Measurements from ENCODE around the gene AQP6. TPM values are rescaled to one million over a fixed set of nuclear protein-coding genes. Genes with fewer than 3 reads are reported as not detected.

The AQP6 gene
- total RNA-seq, 1 experiment from 2014 or later, result 0.09 TPM

DNA sequence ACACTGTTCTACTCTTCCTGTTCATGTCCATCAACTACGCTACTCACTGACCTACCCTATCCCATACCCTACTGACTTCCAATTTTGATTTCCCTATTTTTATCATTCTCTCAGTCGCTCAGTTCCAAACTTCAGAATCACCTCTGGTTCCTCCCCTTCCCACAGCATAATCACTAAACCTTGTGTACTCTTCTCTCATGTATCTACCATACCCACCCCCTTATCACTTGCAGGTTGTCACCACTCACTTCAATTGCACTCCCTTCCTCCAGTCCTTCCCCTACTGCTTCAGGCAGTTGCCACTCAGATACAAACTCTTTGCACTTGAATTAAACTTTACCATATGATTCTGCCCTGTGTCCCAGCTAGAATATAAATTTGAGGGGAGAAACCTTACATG, 46.2 kb downstream of the AQP6 start:
- Mint-ChIP-seq H3K4me1 (peaks cover 13 to 19% of the 10 kb centered on the region in 2 experiments), H3K4me3 (peak overlapping the region in 1 of 2 experiments; percentile 4; a peak in 1 of 5 replicates), H3K9me3 (no peaks in the 10 kb centered on the region), H3K36me3 (ENCODE audit: insufficient read depth in 1 of 3, low read depth in 3 of 3) (peaks cover 5 to 18% (median 12%) of the 10 kb centered on the region in 3 experiments; a peak in 6 of 7 replicates), H3K27me3 (ENCODE audit: low read depth) (no peaks in the 10 kb centered on the region), H3K27ac (peak overlapping the region in 1 of 3 experiments; percentile 28; a peak in 3 of 7 replicates)
- Histone ChIP-seq H3K9me3 (ENCODE audit: control insufficient read depth, low read depth, low read length) (no peaks in the 10 kb centered on the region), H3K27ac (ENCODE audit: insufficient read length, low read depth, low read length) (no peak overlapping the region), H3T11ph (ENCODE audit: low read length) (no peak overlapping the region), H4K91ac (ENCODE audit: insufficient read length, low read depth, low read length) (no peak overlapping the region), H3K18ac (ENCODE audit: insufficient read length, low read depth, low read length) (no peak overlapping the region), H4K8ac (replicated peaks; ENCODE audit: insufficient read length, low read depth, low read length) (no peak overlapping the region), H3K79me1 (ENCODE audit: insufficient read depth, low read depth, low read length, poor library complexity, severe bottlenecking) (peaks cover 8% of the 10 kb centered on the region), H3K23ac (ENCODE audit: insufficient read length, low read depth, low read length) (no peak overlapping the region), H2BK20ac (ENCODE audit: low read depth, low read length, poor library complexity, severe bottlenecking) (no peak overlapping the region), H2BK15ac (ENCODE audit: low read depth, low read length) (no peak overlapping the region), H3K9ac (ENCODE audit: extremely low read depth, insufficient read length, low read length) (no peak overlapping the region), H3K23me2 (ENCODE audit: insufficient read length, low read depth, low read length, poor library complexity, severe bottlenecking) (no peaks in the 10 kb centered on the region), H3K4me2 (ENCODE audit: insufficient read depth, insufficient read length, low read length) (no peak overlapping the region), H2BK12ac (ENCODE audit: insufficient read length, low read depth, low read length) (no peak overlapping the region), H3K14ac (ENCODE audit: insufficient read depth, low read length) (no peak overlapping the region), H3K27me3 (ENCODE audit: insufficient read depth, low read length) (no peaks in the 10 kb centered on the region), H4K20me1 (ENCODE audit: control insufficient read depth, insufficient read depth, insufficient read length) (no peaks in the 10 kb centered on the region), H2BK5ac (ENCODE audit: insufficient read length, low read length) (no peak overlapping the region), H3K56ac (ENCODE audit: insufficient read length, low read depth, low read length) (no peak overlapping the region), H2AFZ (ENCODE audit: low read length) (no peak overlapping the region), H3K4me1 (ENCODE audit: insufficient read depth, low read length) (no peaks in the 10 kb centered on the region; the same call in 1 of the 2 replicates), H4K5ac (ENCODE audit: insufficient read length, low read depth, low read length) (no peak overlapping the region), H3K79me2 (ENCODE audit: insufficient read depth, low read length) (peaks cover 12% of the 10 kb centered on the region; the same call in 1 of the 2 replicates), H2AK5ac (ENCODE audit: insufficient read length, low read length) (no peak overlapping the region), H3K4ac (ENCODE audit: low read depth, low read length) (no peak overlapping the region), H2BK120ac (ENCODE audit: low read depth, low read length, poor library complexity, severe bottlenecking) (no peak overlapping the region)
- TF ChIP-seq, protein P1, sequence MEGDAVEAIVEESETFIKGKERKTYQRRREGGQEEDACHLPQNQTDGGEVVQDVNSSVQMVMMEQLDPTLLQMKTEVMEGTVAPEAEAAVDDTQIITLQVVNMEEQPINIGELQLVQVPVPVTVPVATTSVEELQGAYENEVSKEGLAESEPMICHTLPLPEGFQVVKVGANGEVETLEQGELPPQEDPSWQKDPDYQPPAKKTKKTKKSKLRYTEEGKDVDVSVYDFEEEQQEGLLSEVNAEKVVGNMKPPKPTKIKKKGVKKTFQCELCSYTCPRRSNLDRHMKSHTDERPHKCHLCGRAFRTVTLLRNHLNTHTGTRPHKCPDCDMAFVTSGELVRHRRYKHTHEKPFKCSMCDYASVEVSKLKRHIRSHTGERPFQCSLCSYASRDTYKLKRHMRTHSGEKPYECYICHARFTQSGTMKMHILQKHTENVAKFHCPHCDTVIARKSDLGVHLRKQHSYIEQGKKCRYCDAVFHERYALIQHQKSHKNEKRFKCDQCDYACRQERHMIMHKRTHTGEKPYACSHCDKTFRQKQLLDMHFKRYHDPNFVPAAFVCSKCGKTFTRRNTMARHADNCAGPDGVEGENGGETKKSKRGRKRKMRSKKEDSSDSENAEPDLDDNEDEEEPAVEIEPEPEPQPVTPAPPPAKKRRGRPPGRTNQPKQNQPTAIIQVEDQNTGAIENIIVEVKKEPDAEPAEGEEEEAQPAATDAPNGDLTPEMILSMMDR (conservative IDR thresholded peaks at IDR 0.05), result no peak
- DNase-seq, result no peak
- no CpG with 5 or more reads among the region's 2 CpGs for WGBS (ENCODE audit: extremely low coverage, insufficient read length, low lambda C conversion rate)

Data from H9 (cell line).